Peyer's patch (tissue), 4 donors: ENCODE measurements around the gene MSI2. TPM values are rescaled to one million over a fixed set of nuclear protein-coding genes. Genes with fewer than 3 reads are reported as not detected.

Source experiments
- DNase-seq, 3 donors: peaks; one replicate each; pipeline ENCODE4 v3.0.0-alpha.2; 2017 to 2019
- H3K27ac ChIP-seq, 4 donors: fragments of 200-600 bp; sonication (generic); one replicate each; pipeline ENCODE4 v1.5.1; 2016 to 2019
- H3K27me3 ChIP-seq, 2 donors: fragments of 200-600 bp; sonication (generic); one replicate each; pipeline ENCODE4 v1.5.1; 2019
- H3K36me3 ChIP-seq, 3 donors: fragments of 200-600 bp; sonication (generic); one replicate each; pipeline ENCODE4 v1.5.1; 2016 to 2019
- H3K4me1 ChIP-seq, 4 donors: fragments of 200-600 bp; sonication (generic); one replicate each; pipeline ENCODE4 v1.5.1; 2016 to 2019
- H3K4me3 ChIP-seq, 4 donors: fragments of 200-600 bp; sonication (generic); 1 replicate in 3 of 4; 2 replicates in 1 of 4; pipeline ENCODE4 v1.5.1; 2016 to 2019; ENCODE audit warnings: mild to moderate bottlenecking in 1 of 4
- H3K9me3 ChIP-seq, 4 donors: fragments of 200-600 bp; sonication (generic); one replicate each; pipeline ENCODE4 v1.5.1; 2016 to 2019; ENCODE audit warnings: mild to moderate bottlenecking in 1 of 4
- CTCF ChIP-seq, 6 experiments: fragments of 450-650 bp in 4 of 6; fragments of 200-600 bp in 2 of 6; sonication (generic) in 1 of 6; IDR thresholded peaks; one replicate each; pipeline ENCODE4 v1.5.1; 2017 to 2019; ENCODE audit warnings: antibody characterized with exemption in 6 of 6, mild to moderate bottlenecking in 3 of 6, moderate library complexity in 1 of 6
- POLR2A ChIP-seq, 2 donors: fragments of 450-650 bp; IDR thresholded peaks; one replicate each; pipeline ENCODE4 v1.5.1; 2017; ENCODE audit warnings: antibody characterized with exemption in 2 of 2, mild to moderate bottlenecking in 2 of 2, moderate library complexity in 2 of 2
- total RNA-seq, 4 donors: library from RNA; depleted of rRNA; stranded (reverse); fragments of >200 nt; gene quantifications; one replicate each; pipeline ENCODE4 v1.1.0, GENCODE V29; 2016

The MSI2 gene
- total RNA-seq, 4 donors from 2014 or later, result 25.9 to 39.0 (median 29.2) TPM

- no peaks in the 10 kb centered on the region for H3K4me1 ChIP-seq
- no peaks in the 10 kb centered on the region for H3K27me3 ChIP-seq
- H3K36me3 ChIP-seq, result no peaks in the 10 kb centered on the region
- TF ChIP-seq CTCF (IDR thresholded peaks at IDR 0.05), result no peak
- no peak for TF ChIP-seq POLR2A (IDR thresholded peaks at IDR 0.05)
- H3K27ac ChIP-seq, result no peak overlapping the region
- no peak for DNase-seq
- H3K4me3 ChIP-seq, result no peak overlapping the region
- no peaks in the 10 kb centered on the region for H3K9me3 ChIP-seq
These were observed 219.5 kb downstream of the MSI2 start for GRCh38 chr17:57475796-57476195.

GRCh38 chr17:57477522-57478362, 221.4 kb downstream of the MSI2 start:
- TF ChIP-seq POLR2A (IDR thresholded peaks at IDR 0.05), result no peak
- no peak for TF ChIP-seq CTCF (IDR thresholded peaks at IDR 0.05)
- Histone ChIP-seq H3K27me3 (no peaks in the 10 kb centered on the region), H3K4me3 (no peak overlapping the region), H3K4me1 (no peaks in the 10 kb centered on the region), H3K36me3 (no peaks in the 10 kb centered on the region), H3K27ac (no peak overlapping the region), H3K9me3 (no peaks in the 10 kb centered on the region)
- no peak for DNase-seq

DNA sequence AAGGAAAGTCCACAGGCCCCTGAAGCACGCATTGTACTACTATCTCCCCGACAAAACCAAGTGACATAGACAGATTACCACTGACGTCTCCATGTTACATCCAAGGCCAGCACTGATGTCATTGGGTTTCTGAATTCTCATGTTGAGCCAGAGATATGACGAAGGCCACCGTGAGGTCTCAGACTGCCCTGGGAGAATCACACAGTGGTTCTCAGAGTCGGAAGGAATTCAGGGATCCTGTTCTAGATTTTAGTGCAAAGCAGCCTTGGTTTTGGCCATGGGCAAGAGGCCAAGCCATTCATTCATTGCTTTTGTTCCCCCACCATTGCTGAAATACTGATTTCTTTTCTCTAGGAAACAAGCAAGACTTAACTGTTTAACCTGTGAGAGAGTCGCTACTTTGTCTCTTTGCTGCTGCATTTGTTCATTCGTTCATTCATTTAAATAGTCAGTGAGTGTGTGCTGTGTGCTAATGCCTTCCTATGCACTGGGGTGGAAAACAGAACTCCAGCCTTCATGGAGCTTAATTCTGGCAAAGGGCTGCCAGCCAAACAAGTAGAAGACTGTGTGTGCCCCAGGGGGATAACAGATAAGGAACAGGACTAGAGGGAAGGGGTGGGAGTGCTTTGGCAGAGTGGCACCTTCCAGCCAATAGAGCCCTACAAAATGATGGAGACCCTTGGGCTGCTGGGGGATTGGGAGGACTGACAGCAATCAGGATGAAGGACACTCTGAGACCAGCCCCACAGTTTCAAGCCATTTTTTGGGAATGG, 222.3 kb downstream of the MSI2 start:
- H3K9me3 ChIP-seq, result no peaks in the 10 kb centered on the region
- no peaks in the 10 kb centered on the region for H3K36me3 ChIP-seq
- TF ChIP-seq CTCF (IDR thresholded peaks at IDR 0.05) (no peak), POLR2A (IDR thresholded peaks at IDR 0.05) (no peak)
- no peaks in the 10 kb centered on the region for H3K27me3 ChIP-seq
- H3K27ac ChIP-seq, result no peak overlapping the region
- no peak for DNase-seq
- no peaks in the 10 kb centered on the region for H3K4me1 ChIP-seq
- no peak overlapping the region for H3K4me3 ChIP-seq

GRCh38 chr17:57480438-57481196, 224.3 kb downstream of the MSI2 start:
- DNase-seq, result no peak
- TF ChIP-seq POLR2A (IDR thresholded peaks at IDR 0.05), result no peak
- Histone ChIP-seq H3K27me3 (no peaks in the 10 kb centered on the region), H3K27ac (no peak overlapping the region), H3K36me3 (no peaks in the 10 kb centered on the region), H3K4me3 (no peak overlapping the region), H3K9me3 (no peaks in the 10 kb centered on the region), H3K4me1 (no peaks in the 10 kb centered on the region)

DNA sequence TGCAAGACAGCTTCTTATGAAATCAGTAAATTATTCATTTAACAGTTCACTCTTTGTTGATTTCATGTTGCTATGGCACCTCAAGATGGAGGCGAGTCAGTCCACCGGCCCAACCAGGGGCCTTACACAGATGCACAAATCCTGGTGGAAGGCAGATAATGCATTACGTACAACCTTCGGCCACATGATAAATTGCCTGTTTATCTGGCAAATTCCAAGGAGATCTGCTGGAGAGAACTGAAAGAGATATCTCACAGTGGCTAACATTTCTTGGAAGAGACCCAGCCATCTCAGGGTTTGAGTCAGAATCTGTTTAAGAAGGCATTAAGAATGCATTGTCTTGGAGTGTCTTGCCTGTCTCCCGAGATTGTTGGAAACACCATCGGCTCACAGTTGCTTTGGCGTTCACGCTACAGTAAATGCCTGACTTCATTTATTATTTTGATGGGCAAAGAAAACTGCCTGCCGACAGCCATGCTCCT, 225.6 kb downstream of the MSI2 start:
- H3K4me1 ChIP-seq, result peaks cover 0 to 3% (median 0%) of the 10 kb centered on the region in 4 donors
- H3K4me3 ChIP-seq, result no peak overlapping the region
- H3K27ac ChIP-seq, result no peak overlapping the region
- H3K9me3 ChIP-seq, result no peaks in the 10 kb centered on the region
- TF ChIP-seq POLR2A (IDR thresholded peaks at IDR 0.05) (no peak), CTCF (IDR thresholded peaks at IDR 0.05) (no peak)
- no peaks in the 10 kb centered on the region for H3K27me3 ChIP-seq
- DNase-seq, result no peak
- H3K36me3 ChIP-seq, result no peaks in the 10 kb centered on the region
